NB4 (cell line): ENCODE results near the gene SLC66A2.
A peak's percentile ranks its signal among the peaks of the same experiment; 100 is the strongest.

Source experiments
- DNase-seq: peaks from one replicate; pipeline ENCODE4 v3.0.0; 2010; ENCODE audit warnings: low read depth
- H3K4me3 ChIP-seq: one replicate; pipeline ENCODE4 v1.5.1; 2011; ENCODE audit warnings: mild to moderate bottlenecking, low read depth, low read length, moderate library complexity
- CTCF ChIP-seq: IDR thresholded peaks from one replicate; pipeline ENCODE4 v1.5.1; 2012; ENCODE audit warnings: low read depth, low read length
- MYC ChIP-seq: IDR thresholded peaks from 2 replicates; pipeline ENCODE4 v1.6.1; 2011; ENCODE audit warnings: low read depth, low read length
- POLR2A ChIP-seq: IDR thresholded peaks from 2 replicates; pipeline ENCODE4 v1.6.1; 2011; ENCODE audit warnings: mild to moderate bottlenecking; ENCODE audit not compliant: insufficient read length; ENCODE audit errors: extremely low read depth
- TF ChIP-seq, protein P1 (sequence below): IDR thresholded peaks from 2 replicates; pipeline ENCODE4 v1.6.1; 2011; ENCODE audit warnings: low read depth, low read length

Gene SLC66A2

DNA sequence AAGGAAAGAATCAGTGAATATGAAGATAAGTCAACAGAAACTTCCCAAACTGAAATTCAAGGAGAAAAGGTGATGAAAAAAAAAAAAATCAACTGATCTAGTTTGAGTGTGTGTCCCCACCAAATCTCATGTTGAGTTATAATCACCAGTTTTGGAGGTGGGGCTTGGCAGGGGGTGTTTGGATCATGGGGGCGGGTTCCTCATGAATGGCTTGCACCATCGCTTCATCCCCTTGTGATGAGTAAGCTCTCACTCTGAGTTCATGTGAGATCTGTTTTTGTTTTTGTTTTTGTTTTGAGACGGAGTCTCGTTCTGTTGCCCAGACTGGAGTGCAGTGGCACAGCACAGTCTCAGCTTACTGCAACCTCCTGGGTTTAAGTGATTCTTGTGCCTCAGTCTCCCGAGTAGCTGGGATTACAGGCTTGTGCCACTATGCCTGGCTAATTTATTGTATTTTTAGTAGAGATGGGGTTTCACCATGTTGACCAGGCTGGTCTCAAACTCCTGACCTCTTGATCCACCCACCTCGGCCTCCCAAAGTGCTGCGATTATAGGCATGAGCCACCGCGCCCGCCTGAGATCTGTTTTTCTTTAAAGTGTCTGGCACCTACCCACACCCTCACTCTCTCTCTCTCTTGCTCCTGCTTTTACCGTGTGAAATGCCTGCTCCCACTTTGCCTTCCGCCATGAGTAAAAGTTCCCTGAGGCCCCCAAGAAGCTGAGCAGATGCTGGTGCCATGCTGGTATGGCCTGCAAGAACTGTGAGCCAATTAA lies 4.0 kb upstream of the SLC66A2 start:
- no peak overlapping the region for H3K4me3 ChIP-seq
- no peak for TF ChIP-seq CTCF
- DNase-seq = peak; percentile 35

DNA sequence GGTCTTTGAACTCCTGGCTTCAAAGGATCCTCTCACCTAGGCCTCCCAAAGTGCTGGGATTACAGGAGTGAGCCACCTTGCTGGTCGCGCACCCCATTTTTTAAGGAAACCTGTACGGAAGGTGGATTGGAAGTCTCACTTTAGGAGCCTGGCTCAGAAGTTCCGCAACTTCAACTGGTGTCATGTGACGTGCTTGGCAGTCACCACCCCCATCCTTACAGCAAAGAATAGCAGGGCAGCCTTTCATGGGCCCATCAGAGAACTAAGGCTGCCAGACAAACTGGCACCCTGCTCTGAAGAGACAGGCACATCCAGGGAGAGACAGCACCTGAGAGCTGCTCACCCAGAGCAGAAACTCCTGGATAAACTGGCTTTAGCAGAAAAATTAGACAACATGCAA lies 3.3 kb upstream of the SLC66A2 start:
- no peak overlapping the region for H3K4me3 ChIP-seq
- TF ChIP-seq MYC (no peak), POLR2A (no peak), CTCF (no peak)
- TF ChIP-seq, protein P1, sequence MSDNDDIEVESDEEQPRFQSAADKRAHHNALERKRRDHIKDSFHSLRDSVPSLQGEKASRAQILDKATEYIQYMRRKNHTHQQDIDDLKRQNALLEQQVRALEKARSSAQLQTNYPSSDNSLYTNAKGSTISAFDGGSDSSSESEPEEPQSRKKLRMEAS = no peak
- no peak for DNase-seq

- DNase-seq = peak; percentile 39
- H3K4me3 ChIP-seq = no peak overlapping the region
- TF ChIP-seq POLR2A (no peak), CTCF (no peak), MYC (no peak)
- TF ChIP-seq, protein P1 = no peak
These were observed 2.7 kb upstream of the SLC66A2 start for GRCh38 chr18:79953971-79954651.

DNA sequence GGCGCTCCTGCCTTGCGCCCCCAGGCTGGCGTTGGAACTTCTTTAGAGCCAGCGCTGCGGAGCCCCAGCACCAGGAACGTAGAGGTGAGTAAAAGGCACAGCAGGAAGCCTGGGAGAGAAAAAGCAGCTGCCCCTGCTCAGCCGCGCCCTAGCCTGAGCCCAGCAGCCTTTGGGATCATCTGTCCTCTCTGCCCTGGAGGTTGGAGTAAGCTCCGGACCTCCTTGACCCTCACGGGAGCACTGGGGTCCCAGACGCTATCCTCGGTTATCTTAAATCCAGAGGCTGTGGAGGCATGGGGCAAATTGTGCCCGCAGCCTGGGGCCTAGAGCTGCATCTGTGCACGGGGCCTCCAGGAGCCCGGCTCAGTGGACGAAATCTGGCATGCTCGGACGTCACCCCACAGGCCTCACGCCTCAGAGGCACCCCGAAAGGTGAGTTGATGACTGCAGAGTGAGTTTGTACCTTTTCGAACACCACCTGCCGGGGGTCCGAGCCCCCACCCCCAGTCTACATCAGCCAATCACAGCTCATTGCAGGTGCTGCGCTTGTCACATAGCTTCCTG lies 1.6 kb upstream of the SLC66A2 start:
- H3K4me3 ChIP-seq = no peak overlapping the region
- no peak for DNase-seq
- TF ChIP-seq, protein P1 = no peak
- TF ChIP-seq MYC (no peak), POLR2A (no peak), CTCF (no peak)

DNA sequence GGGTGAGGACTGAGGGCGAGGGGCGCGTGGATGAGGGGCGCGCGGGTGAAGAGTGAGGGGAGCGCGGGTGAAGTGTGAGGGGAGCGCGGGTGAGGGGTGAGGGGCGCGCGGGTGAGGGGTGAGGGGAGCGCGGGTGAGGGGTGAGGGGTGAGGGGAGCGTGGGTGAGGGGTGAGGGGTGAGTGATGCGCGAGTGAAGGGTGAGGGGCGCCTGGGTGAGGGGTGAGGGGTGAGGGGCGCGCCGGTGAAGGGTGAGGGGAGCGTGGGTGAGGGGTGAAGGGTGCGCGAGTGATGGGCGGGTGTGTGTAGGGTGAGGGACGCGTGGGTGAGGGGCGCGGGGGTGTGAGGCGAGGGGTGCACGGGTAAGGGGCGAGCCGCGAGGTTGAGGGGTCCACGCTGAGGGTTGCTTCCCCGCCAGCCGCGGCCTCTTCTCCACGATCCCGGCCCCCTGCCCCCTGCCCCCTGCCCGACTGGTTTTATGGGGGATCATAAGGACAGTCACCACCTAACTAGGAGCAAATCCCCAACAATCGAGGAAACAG lies 1.1 kb upstream of the SLC66A2 start:
- H3K4me3 ChIP-seq = no peak overlapping the region
- DNase-seq = no peak
- TF ChIP-seq POLR2A (no peak), CTCF (no peak)
- TF ChIP-seq, protein P1 = no peak
